ENCODE results near the gene NR3C2.

NR3C2 gene

DNA sequence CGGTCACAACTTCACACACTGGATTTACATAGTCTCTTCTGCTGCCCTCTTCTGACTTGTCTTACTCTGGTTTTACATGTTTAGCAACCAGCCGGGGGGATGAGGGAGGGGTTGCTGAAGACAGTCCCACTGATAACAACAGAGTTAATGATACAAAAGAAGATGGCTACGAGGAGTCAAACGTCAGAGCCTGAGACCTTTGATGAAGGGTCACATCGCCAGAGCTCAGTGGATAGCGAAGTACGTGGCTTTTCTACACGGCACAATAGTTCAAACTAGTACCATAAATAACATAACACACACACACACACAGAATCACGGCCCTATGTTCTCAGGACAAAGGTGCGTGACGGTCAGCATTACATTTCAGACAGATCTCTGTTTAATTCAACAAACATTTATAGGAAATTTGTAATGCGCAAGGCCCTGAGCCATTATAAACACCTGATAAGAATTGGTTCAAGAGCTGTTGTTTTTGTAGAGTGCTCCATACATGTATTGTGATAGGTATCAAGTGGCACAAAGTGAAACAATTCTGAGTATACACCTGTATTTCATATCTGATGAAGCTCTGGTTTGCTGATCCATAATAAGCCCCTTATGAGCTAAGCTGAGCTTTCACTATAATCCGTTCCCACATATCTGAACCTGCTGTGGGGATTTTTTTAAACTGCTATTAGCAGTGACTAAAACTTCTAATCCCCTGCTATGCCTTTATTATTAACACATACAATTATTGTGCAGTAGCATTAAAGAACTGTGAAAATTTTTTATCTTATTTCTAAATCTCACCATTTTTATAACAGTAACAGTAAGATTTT, 100.0 kb downstream of the NR3C2 start:
- TF ChIP-seq CTCF (IDR thresholded peaks at IDR 0.05; ENCODE audit: low read depth, low read length, missing control alignments) = no peak
- no peak for DNase-seq (ENCODE audit: low read depth)
- in situ Hi-C loops (cut with HindIII; ENCODE audit: low sequenced_read_pairs) = no loop called here
- H3K4me3 ChIP-seq (ENCODE audit: low read depth, low read length) = no peak overlapping the region

- H3K4me3 ChIP-seq (ENCODE audit: low read depth, low read length) = no peak overlapping the region
- DNase-seq (ENCODE audit: low read depth) = no peak
- no peak for TF ChIP-seq CTCF (IDR thresholded peaks at IDR 0.05; ENCODE audit: low read depth, low read length, missing control alignments)
- in situ Hi-C loops (cut with HindIII; ENCODE audit: low sequenced_read_pairs) = no loop called here
Observed at GRCh38 chr4:148335133-148335532, 107.1 kb downstream of the NR3C2 start.

DNA sequence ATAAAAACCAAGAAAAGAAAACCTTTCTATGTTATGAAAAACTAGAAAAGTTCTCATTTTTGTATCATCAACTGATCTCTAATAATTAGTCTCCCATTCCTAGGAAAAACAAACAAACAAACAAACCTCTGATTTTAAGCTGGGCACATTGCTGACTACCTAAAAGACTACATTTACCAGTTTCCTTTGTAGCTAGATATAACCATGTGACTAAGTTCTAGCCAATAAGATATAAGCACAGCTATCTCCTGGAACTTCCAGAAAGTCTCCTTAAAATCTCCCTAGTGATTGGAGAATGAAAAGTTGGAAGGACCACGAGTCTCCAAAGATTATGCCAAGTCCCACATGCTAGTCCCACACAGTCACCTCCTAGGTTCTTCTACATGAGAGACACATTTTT, 108.9 kb downstream of the NR3C2 start:
- in situ Hi-C loops (cut with HindIII; ENCODE audit: low sequenced_read_pairs) = no loop called here
- H3K4me3 ChIP-seq (ENCODE audit: low read depth, low read length) = no peak overlapping the region
- TF ChIP-seq CTCF (IDR thresholded peaks at IDR 0.05; ENCODE audit: low read depth, low read length, missing control alignments) = no peak
- DNase-seq (ENCODE audit: low read depth) = no peak

DNA sequence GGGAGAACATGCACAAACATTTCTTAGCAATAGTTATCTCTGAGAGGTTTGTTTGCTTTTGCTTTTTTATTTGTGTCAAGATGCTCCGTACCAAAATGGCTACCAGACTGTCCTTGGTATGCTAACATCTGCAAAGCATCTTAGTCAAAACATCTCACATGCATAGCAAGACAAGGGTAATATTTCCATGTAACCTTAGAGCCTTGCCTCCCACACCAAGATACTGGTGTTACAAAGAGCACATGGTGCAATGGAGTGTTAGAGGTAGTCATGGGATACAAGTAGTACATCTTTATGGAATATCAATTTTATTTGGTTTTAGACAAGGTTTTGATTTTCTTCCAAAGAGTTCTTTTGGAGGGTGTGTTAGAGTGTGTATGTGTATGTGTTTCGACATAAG, 109.7 kb downstream of the NR3C2 start:
- TF ChIP-seq CTCF (IDR thresholded peaks at IDR 0.05; ENCODE audit: low read depth, low read length, missing control alignments) = no peak
- DNase-seq (ENCODE audit: low read depth) = no peak
- H3K4me3 ChIP-seq (ENCODE audit: low read depth, low read length) = no peak overlapping the region
- in situ Hi-C loops (cut with HindIII; ENCODE audit: low sequenced_read_pairs) = no loop called here

- in situ Hi-C loops (cut with HindIII; ENCODE audit: low sequenced_read_pairs) = no loop called here
Observed at GRCh38 chr4:148330724-148331123, 111.5 kb downstream of the NR3C2 start.

DNA sequence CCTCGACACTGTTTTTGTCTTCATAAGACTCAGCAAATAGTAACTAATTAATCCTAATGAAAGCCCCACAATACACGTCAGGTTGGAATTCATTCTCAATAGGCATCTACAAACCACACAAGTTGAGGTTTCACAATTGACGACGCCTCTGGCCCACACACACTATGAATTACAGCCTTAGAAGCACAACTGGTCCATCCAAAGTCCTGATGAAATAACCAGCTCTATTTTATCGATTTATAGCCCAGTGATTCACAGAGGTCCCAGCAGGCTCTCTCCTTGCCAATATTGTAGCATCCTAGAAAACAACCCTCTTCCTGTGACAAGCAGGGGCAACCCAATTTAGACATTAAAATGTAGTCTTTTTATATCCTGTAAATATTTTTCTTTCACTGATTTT, 112.1 kb downstream of the NR3C2 start:
- no peak overlapping the region for H3K4me3 ChIP-seq (ENCODE audit: low read depth, low read length)
- TF ChIP-seq CTCF (IDR thresholded peaks at IDR 0.05; ENCODE audit: low read depth, low read length, missing control alignments) = no peak
- in situ Hi-C loops (cut with HindIII; ENCODE audit: low sequenced_read_pairs) = no loop called here
- DNase-seq (ENCODE audit: low read depth) = no peak

More at GRCh38 chr4:148330724-148331123, 111.5 kb downstream of the NR3C2 start:
- DNase-seq (ENCODE audit: low read depth) = no peak
- H3K4me3 ChIP-seq (ENCODE audit: low read depth, low read length) = no peak overlapping the region
- no peak for TF ChIP-seq CTCF (IDR thresholded peaks at IDR 0.05; ENCODE audit: low read depth, low read length, missing control alignments)

Data from astrocyte of the cerebellum (primary cell).